K562 (cell line): ENCODE results near the gene RAB14. TPM values are rescaled to one million over a fixed set of nuclear protein-coding genes. Genes with fewer than 3 reads are reported as not detected.

Experiments
- CHD7 ChIP-seq: fragments of 200-600 bp; sonication (generic); IDR thresholded peaks from one replicate; pipeline ENCODE4 v1.6.1; 2012; ENCODE audit warnings: mild to moderate bottlenecking, low read depth, low read length, inconsistent platforms
- CLOCK ChIP-seq: fragments of 250-450 bp; sonication (Bioruptor Pico); IDR thresholded peaks from 2 replicates; pipeline ENCODE4 v1.4.0; 2020; ENCODE audit warnings: mild to moderate bottlenecking, moderate library complexity, borderline replicate concordance
- ETV1 ChIP-seq: fragments of 450-650 bp; conservative IDR thresholded peaks from 2 replicates; pipeline ENCODE4 v1.6.1; 2016; ENCODE audit warnings: missing genetic modification characterization, control low read depth, low read depth, missing compliant biosample characterization
- THAP12 ChIP-seq: fragments of 250-450 bp; sonication (Bioruptor Pico); IDR thresholded peaks from 2 replicates; pipeline ENCODE4 v1.9.0; 2021; ENCODE audit warnings: mild to moderate bottlenecking, inconsistent platforms
- TSHZ1 ChIP-seq: fragments of 250-450 bp; sonication (Bioruptor Pico); IDR thresholded peaks from 2 replicates; pipeline ENCODE4 v1.4.0; 2020; ENCODE audit warnings: mild to moderate bottlenecking, moderate library complexity
- polyA plus RNA-seq, 8 experiments: library from polyadenylated mRNA; depleted of rRNA in 4 of 8; stranded (reverse) in 5 of 8; unstranded in 3 of 8; fragments of >200 nt; fragmentation: Nextera tagmentation in 2 of 8; fragmentation: Illumina TruSeq in 1 of 8; extraction: Ambion mirVana in 2 of 8; extraction: Trizol in 1 of 8; gene quantifications; 2 replicates each; pipeline versions ENCODE4 v1.2.1 to v1.2.3, GENCODE V29; 2011 to 2014; ENCODE audit warnings: inconsistent platforms in 1 of 8, missing spikeins in 1 of 8
- total RNA-seq, 7 experiments: library from RNA; depleted of rRNA in 6 of 7; stranded (reverse); fragments of >200 nt in 6 of 7; fragmentation: Illumina TruSeq in 2 of 7; extraction: Trizol in 2 of 7; gene quantifications; 2 replicates each; pipeline versions ENCODE4 v1.2.1 to v1.2.3, GENCODE V29; 2011 to 2021; ENCODE audit warnings: low replicate concordance in 1 of 7

RAB14 gene
- total and polyA plus RNA-seq, 9 of the 15 experiments (the other 6 are each of a cell fraction or from before 2014, with no cell fraction given) = 10.3 to 41.8 (median 20.9) TPM

- no peak for TF ChIP-seq CHD7
- TF ChIP-seq ETV1 (tag) = peak; percentile 79
- no peak for TF ChIP-seq TSHZ1 (CRISPR knock-in tag)
- no peak for TF ChIP-seq THAP12 (CRISPR knock-in tag)
- TF ChIP-seq CLOCK = no peak
These were observed 11.6 kb upstream of the RAB14 start (continued) for GRCh38 chr9:121213136-121213806.
